Muscle of back (tissue), 13 donors: ENCODE measurements around the gene SEPHS2. TPM values are rescaled to one million over a fixed set of nuclear protein-coding genes. Genes with fewer than 3 reads are reported as not detected.
"Not testable (repeated sequence)": the region's sequence is repeated elsewhere in the genome, so short reads cannot be mapped to it uniquely, and the experiment has no call there.

ENCODE experiments used
- DNase-seq, 3 donors: peaks; one replicate each; pipeline versions ENCODE4 v3.0.0 to v3.0.0-alpha.2; 2013
- long read RNA-seq, 9 donors: transcript quantifications; one replicate each; lab custom pipeline, GENCODE V29; 2026
- polyA plus RNA-seq, 10 donors: library from polyadenylated mRNA; unstranded; fragments of 120-200 nt; gene quantifications; one replicate each; pipeline ENCODE4 v1.2.1, GENCODE V29; 2013; ENCODE audit not compliant: insufficient read length in 10 of 10

Gene SEPHS2
- 10 to 100 TPM; 14.1 to 22.6 (median 15.9) TPM for polyA plus RNA-seq
- long read RNA-seq, donor 1, transcript SEPHS2-201 (1 exons, 2,551 nt) = major isoform, 18 of 18 reads
- long read RNA-seq, donor 1, partial matches to known transcripts = 0 of 18 reads
- long read RNA-seq, donor 1, other reads (novel, unspliced or antisense) = 0 of 18 reads
- long read RNA-seq, donor 2, transcript SEPHS2-201 (1 exons, 2,551 nt) = major isoform, 12 of 12 reads
- long read RNA-seq, donor 2, partial matches to known transcripts = 0 of 12 reads
- long read RNA-seq, donor 2, other reads (novel, unspliced or antisense) = 0 of 12 reads
- long read RNA-seq, donor 3 = 0 reads
- long read RNA-seq, donor 4, transcript SEPHS2-201 (1 exons, 2,551 nt) = major isoform, 22 of 22 reads
- long read RNA-seq, donor 4, partial matches to known transcripts = 0 of 22 reads
- long read RNA-seq, donor 4, other reads (novel, unspliced or antisense) = 0 of 22 reads
- long read RNA-seq, donor 5, transcript SEPHS2-201 (1 exons, 2,551 nt) = major isoform, 17 of 17 reads
- long read RNA-seq, donor 5, partial matches to known transcripts = 0 of 17 reads
- long read RNA-seq, donor 5, other reads (novel, unspliced or antisense) = 0 of 17 reads
- long read RNA-seq, donor 6, transcript SEPHS2-201 (1 exons, 2,551 nt) = major isoform, 22 of 22 reads
- long read RNA-seq, donor 6, partial matches to known transcripts = 0 of 22 reads
- long read RNA-seq, donor 6, other reads (novel, unspliced or antisense) = 0 of 22 reads
- long read RNA-seq, donor 7, transcript SEPHS2-201 (1 exons, 2,551 nt) = major isoform, 14 of 14 reads
- long read RNA-seq, donor 7, partial matches to known transcripts = 0 of 14 reads
- long read RNA-seq, donor 7, other reads (novel, unspliced or antisense) = 0 of 14 reads
- long read RNA-seq, donor 8, transcript SEPHS2-201 (1 exons, 2,551 nt) = major isoform, 20 of 20 reads
- long read RNA-seq, donor 8, partial matches to known transcripts = 0 of 20 reads
- long read RNA-seq, donor 8, other reads (novel, unspliced or antisense) = 0 of 20 reads
- long read RNA-seq, donor 9, partial matches to known transcripts = 0 of 1 reads
- long read RNA-seq, donor 9, other reads (novel, unspliced or antisense) = 0 of 1 reads

- peak; percentile 96 to 98 (median 98) for DNase-seq
These were observed at the start of gene SEPHS2 for GRCh38 chr16:30445408-30446202. Gene SEPHS2, minus strand, starts transcription at chr16:30445874. Its CDS starts 147 bp downstream, at chr16:30445727.

- no peak for DNase-seq
These were observed 49.0 kb upstream of the SEPHS2 start for GRCh38 chr16:30494709-30495108.

GRCh38 chr16:30493941-30494488 is 48.3 kb upstream of the SEPHS2 start:
- DNase-seq = no peak

DNA sequence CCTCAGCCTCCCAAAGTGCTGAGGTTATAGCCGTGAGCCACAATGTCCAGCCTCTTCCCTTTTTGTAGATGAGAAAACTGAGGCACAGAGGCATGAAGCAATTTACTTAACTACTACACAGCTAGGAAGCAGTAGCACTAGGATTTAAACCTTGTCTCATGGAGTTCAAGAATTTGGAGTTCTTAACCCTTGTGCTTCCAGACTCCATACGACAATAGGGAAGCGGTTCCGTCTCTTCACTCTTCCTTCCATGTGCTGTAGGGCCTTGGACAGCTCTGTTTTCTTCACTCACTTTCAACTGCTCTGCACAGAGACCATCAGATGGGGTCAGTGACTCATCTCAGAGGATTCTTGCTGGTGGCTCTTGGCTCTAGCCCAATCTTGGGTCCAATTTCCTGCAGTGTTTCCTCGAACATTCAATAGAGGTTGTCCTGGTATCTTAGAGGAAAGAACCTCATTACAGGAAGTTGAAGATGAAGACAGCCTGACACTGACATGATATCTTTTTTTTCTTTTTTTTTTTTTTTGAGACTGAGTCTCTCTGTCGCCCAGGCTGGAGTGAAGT is 46.2 kb upstream of the SEPHS2 start:
- peak in 2 of 3 donors; percentile 25 to 66 for DNase-seq

DNA sequence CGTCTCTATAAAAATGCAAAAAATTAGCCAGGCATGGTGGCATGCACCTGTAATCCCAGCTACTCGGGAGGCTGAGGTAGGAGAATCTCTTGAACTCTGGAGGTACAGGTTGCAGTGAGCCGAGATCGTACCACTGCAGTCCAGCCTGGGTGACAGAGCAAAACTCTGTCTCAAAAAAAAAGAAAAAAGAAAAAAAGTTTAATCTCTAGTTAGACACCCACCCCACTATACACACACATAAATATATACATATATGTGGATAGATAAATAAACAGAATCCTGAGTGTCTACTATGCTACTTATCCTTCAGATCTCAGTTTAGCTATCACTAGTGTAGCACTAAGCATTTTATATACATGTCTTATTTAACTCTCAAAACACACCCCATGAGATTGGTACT is 45.6 kb upstream of the SEPHS2 start:
- no peak for DNase-seq

DNA sequence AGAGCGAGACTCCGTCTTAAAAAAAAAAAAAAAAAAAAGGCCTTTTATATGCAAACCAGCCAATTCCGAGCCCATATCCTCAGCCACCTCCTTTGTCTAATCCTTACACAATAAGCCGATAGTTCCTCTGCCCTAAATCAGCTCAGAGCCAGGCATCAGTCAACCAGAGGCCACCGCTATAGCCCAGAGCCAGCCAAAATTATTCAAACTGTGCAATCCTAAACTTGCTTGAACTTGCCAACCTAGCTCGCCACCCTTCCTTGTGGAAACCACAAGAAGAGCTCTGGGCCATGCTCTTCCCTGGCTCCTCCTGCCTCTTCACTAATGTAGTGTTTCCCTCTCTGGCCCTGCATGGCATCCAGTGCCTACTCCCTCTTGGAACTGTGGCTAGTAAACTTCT is 44.5 kb upstream of the SEPHS2 start:
- DNase-seq = no peak

GRCh38 chr16:30488764-30489605 is 43.3 kb upstream of the SEPHS2 start:
- no peak for DNase-seq

DNA sequence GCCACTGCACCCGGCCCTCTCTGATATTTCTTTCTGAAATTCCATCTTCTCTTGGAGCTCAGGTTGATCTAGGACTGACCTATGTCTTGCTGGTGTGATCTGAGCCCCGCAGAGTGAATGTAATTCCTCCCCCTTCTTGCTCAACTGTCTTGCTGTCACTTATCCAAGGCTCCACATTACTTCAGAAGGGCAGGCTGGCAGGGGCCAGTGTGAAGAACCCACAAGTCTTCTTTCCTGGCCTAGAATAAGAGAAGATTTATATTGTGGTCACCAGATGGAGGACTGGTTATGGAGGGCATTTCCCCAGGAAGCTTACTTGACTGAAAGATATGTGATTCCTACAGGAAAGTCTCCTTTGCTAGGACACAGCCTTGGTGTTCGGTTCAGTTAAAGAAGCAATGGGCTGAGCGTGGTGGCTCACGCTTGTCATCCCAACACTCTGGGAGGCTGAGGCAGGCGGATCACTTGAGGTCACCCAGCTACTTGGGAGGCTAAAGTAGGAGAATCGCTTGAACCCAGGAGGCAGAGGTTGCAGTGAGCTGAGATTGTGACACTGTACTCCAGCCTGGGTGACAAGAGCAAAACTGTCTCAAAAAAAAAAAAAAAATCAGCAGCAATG is 40.3 kb upstream of the SEPHS2 start:
- no peak for DNase-seq

DNA sequence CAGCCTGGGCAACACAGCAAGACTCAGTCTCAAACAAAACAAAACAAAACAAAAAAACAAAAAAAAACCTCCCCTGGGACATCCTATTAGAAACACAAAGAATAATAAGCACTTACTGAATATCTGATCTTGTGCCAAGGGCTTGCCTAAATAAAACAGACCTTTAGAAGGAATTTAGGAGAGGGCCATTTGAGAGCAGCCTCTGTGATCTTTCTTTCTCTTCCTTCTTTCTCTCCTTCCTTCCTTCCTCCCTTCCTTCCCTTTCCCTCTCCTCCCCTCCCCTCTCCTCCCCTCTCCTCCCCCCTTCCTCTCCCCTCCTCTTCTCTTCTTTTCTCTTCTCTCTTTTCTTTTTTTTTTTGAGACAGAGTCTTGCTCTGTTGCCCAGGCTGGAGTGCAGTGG is 39.2 kb upstream of the SEPHS2 start:
- DNase-seq = no peak

GRCh38 chr16:30482366-30482765 is 36.7 kb upstream of the SEPHS2 start:
- DNase-seq = no peak

DNA sequence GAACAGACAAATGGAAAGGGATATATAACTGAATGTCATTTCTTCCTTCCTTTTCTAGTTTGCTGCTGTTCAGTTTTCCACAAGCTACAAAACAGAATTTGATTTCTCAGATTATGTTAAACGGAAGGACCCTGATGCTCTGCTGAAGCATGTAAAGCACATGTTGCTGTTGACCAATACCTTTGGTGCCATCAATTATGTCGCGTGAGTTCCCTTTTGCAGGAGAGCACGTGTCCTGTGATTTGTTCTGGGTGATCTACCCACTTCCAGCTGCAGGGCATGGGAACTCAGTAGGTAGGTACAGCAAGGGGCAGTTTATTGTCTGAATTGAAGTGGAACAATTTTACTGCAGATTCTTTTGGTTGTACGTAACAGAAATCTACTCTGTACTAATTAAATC is 35.7 kb upstream of the SEPHS2 start:
- no peak for DNase-seq

- no peak for DNase-seq
These were observed 33.2 kb upstream of the SEPHS2 start for GRCh38 chr16:30478766-30479478.

- DNase-seq = not testable (repeated sequence)
These were observed 32.1 kb upstream of the SEPHS2 start for GRCh38 chr16:30477773-30478172.

DNA sequence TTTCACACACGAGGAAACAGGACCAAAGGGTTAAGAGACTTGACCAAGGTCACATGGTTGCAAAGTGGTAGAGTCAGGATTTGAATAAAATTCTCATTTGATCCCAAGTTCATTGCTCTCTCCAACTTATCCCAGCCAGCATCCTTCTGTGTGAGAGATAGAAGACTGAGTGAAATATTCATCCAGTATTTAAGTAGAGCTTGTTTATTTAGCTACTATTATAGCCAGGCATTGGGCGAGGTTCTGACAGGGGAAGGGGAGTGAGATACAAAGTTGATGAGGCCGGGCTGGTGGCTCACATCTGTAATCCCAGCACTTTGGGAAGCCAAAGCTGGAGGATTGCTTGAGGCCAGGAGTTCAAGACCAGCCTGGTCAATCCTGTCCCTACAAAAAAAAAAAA is 31.3 kb upstream of the SEPHS2 start:
- DNase-seq = no peak

DNA sequence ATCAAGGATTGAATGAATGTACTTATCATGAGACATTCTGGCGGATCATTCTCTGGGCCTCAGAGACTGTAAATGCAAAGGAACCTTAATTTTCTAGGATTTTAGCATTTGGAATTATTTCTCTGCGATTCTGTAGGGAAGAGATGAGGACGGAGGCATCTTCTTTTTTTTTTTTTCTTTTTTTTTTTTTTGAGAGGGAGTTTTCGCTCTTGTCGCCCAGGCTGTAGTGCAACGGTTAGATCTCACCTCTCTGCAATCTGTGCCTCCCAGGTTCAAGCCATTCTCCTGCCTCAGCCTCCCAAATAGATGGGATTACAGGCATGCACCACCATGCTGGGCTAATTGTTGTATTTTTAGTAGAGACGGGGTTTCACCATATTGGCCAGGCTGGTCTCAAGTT is 29.0 kb upstream of the SEPHS2 start:
- DNase-seq = no peak

- DNase-seq = no peak
These were observed 28.4 kb upstream of the SEPHS2 start for GRCh38 chr16:30474074-30474452.

DNA sequence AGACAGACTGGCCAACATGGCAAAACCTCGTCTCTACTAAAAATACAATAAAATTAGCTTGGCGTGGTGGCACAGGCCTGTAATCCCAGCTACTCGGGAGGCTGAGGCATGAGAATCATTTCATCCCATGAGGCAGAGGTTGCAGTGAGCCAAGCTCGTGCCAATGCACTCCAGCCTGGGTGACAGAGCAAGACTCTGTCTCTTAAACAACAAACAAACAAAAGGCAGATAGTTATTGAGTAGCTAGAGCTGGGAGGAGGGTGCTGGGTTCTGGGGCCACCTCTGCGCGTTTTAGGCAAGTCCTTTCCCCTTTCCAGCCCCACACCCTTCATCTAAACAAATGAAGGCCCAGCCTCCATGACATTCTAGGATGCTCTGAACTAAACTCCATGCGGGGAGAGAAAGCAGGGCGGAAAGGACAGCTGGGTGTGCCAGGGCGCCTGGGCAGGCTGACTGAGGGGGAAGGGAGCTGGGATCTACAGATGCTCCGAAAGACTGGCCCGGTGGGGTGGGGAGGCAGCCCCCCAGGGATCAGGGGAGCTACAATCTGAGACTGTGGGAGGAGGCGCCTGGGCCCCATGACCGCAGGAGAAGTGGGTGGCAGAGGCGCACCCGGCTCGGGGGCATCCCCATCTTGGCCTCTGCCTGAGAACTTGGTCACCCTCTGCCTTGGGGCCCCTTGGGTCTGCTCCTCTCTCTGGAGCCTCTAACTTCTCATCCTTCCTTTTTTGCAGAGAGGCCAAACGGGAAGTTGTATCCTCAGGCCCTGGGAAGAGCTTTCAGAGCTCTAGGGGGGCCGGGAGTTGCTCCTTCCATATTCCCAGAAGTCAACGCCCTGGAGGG is 27.8 kb upstream of the SEPHS2 start:
- DNase-seq = no peak
